ENCODE measurements around the gene PLA2G4A.
"Not testable (repeated sequence)": the region's sequence is repeated elsewhere in the genome, so short reads cannot be mapped to it uniquely, and the experiment has no call there.

The PLA2G4A gene

GRCh38 chr1:186875896-186876835 is 47.4 kb downstream of the PLA2G4A start:
- DNase-seq, result no peak

- no peak for DNase-seq
Observed at GRCh38 chr1:186878356-186878755, 49.6 kb downstream of the PLA2G4A start.

GRCh38 chr1:186880982-186881381 is 52.2 kb downstream of the PLA2G4A start:
- DNase-seq, result no peak

DNA sequence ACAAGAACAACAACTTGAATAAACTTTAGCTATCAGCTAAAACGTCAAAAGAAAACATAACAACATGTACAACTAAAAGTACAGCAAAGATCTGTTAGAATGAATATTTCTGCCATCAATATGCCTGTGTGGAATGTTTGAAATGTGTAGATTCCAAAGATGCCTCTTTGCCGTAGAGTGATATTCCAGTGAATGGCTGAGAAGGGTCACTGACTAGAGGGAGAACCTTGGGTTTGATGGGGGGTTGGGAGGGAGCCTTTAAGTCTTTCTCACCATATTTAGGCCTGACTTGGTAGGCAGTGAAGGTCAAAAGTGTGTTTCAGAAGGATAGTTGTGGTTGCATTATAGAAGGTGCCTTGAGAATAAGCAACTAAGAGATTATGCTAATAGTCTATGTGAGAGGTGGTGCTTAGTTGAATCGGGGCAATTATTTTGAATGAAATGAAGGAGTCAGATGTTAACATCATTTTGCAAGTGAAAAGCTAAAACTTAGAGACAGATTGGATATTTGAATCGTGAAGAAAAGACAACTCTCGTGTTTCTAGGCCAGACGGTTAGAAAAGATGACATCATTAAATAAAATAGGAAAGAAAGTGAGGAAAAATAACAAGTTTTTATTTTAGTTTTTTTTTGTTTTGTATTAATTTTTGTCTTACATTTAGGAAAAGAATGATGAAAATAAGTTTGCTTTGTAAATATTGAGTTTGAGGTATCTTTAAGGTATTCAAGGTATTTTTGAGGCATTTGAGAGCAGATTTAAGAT is 53.8 kb downstream of the PLA2G4A start:
- no peak for DNase-seq

GRCh38 chr1:186884251-186884650 is 55.5 kb downstream of the PLA2G4A start:
- DNase-seq, result no peak

DNA sequence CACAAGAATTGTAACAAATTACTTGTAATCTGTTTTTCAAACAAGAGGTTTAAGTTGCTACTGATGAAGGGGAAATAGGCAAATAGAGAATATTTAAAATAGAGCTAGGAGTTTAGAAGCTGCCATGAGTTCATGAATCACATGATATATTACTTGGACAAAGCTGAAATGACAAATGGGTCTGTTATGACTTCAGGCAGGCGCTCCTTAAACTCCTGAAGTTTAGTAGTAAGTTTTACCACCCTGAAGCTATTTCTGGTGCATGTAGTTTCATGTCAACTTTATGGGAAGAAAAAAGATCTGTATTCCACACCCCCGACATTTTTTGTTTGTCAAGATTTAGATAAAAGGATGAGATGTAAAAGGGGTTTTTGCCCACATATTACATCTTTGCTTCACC is 58.5 kb downstream of the PLA2G4A start:
- DNase-seq, result no peak

- DNase-seq, result no peak
Observed at GRCh38 chr1:186888367-186888766, 59.6 kb downstream of the PLA2G4A start.

- no peak for DNase-seq
Observed at GRCh38 chr1:186892936-186893335, 64.2 kb downstream of the PLA2G4A start.

DNA sequence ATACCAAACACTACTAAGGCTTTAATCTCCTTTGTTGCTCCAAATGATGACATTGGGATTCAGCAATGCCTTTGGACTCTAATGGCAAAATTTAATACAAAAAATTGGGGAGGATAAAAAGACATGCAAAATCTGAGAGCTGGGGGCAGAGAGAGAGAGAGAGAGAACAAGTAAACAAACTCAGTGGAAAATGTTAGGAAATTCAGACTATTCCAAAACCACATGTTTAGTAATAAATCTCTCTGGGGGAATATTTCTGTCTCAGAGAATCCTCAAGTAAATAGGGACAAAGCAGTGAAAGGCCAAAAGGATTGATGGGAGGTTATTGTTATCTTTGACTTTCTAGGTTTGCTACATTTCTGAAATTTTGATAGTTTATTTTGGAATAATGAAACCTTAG is 65.7 kb downstream of the PLA2G4A start:
- DNase-seq, result no peak

DNA sequence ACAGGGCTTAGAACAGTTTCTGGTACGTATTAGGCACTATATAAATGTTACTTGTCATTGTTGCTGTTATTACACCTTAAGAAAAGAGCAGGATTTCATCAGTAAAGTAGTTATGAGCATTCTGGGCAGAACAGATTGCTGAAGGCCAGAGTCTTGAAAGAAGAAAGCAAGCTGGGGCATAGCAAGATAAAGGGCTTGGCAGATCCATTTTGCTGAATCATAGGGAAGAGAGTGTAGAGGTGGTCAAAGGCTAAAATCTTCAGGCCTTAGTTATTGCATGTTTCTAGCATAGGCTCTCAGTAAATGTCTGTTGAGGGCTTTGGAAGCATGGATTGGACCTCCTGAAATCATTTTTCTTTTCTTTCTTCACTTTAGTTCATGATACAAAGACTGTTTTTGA is 67.5 kb downstream of the PLA2G4A start:
- DNase-seq, result no peak

GRCh38 chr1:186897008-186897407 is 68.3 kb downstream of the PLA2G4A start:
- DNase-seq, result no peak

- DNase-seq, result no peak
Observed at GRCh38 chr1:186899577-186899976, 70.8 kb downstream of the PLA2G4A start.

DNA sequence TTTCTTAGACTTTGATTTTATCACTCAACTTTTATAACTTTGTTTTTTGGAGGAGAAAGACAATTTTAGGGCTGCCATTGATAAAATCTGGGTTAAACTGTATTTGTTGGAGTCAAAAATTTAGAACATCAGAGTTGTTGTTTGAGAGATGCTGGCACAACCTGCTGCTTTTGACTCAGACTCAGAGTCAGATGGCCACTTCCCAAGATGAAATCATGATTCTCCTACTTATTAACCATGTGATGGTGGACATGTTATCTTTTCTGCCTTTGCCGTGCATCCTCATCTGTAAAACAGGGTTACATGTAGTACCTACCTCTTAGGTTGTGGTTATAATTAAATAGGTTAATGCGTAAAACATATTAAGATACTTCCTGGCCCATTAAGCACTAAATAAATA is 71.2 kb downstream of the PLA2G4A start:
- no peak for DNase-seq

GRCh38 chr1:186900539-186901237 is 71.9 kb downstream of the PLA2G4A start:
- DNase-seq, result no peak

DNA sequence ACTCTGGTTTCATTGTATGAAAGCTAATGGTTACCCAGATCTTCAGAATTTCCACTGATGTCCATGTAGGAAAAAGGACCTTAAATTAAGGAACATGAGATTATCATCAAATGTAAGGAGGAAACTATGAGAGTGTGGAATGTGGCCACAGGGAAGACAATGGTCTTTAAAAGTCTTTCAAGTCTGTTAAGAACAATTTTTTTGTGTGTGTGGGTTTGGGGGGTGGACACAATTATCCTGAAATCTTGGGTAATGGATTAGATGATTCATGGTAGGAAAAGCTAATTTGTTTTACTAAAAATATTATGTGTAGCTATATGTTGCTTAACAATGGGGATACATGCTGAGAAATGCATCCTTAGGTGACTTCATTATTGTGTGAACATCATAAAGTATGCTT is 72.9 kb downstream of the PLA2G4A start:
- no peak for DNase-seq

- no peak for DNase-seq
Observed at GRCh38 chr1:186903374-186904136, 74.8 kb downstream of the PLA2G4A start.

DNA sequence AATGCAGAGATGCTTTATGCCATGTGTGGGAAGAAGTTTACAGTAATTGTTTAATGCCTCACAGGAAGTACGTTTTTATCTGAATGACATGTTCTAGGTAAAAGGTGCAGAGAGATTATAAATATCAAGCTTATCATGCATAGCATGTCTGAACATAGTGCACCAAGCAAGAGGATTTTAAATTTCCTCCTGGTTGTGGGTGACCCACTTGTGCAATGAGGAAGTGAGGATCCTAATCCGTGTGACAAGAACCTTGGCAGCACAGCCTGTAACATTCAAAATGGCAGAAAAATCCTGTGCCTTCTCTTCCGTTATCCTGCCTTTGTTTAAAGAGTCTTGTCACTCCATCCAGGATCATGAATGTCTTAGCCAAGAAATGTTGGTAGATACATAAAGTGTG is 75.6 kb downstream of the PLA2G4A start:
- DNase-seq, result no peak

GRCh38 chr1:186905561-186905960 is 76.8 kb downstream of the PLA2G4A start:
- no peak for DNase-seq

GRCh38 chr1:186915555-186915954 is 86.8 kb downstream of the PLA2G4A start:
- DNase-seq, result no peak

DNA sequence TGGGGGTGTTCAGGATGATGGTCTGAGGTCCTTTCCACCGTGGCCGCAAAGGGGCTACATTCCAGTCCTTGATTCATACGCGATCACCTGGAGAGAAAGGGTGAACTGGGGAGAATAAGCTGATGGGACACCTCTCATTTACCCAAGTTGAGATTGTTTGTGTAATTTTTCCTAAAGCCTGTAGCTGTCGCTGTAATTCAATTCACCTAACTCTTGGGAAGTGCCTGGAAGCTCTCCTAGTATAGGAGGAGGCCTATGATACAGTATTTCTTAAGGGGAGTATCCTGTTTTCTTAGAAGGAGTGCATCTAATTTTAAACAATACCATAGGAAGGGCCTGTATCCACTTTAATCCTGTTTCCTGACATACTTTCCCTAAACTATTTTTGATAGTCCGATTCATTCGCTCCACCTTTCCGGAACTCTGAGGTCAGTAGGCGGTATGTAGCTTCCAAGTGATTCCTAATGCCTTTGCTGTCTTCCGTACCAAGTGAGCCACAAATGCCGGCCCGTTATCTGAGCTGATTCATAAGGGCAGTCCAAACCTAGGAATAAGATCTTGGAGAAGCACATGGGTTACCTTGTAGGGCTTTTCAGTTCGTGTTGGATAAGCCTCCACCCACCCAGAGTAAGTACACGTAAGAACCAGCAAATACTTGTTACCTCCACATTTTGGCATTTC is 88.5 kb downstream of the PLA2G4A start:
- DNase-seq, result not testable (repeated sequence)

DNA sequence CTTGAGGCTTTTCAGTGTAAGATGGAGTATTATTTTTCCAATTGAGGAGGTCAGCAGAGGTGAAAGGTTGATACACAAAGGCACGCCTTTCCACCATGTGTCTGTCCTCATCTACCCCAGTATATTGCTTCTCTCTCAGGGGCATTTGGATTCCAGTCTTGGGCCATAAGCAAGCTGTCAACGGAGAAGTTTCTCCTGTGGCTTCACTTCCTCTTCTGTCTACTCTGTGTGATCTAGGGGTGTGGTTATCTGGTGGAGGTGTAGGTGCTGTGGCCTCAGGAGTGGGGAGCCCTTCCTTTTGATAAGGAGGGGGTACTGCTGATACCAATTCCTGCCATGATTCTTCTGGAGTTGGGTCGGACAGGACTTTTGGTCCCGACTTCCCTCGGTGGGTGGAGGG is 92.6 kb downstream of the PLA2G4A start:
- DNase-seq, result not testable (repeated sequence)

DNA sequence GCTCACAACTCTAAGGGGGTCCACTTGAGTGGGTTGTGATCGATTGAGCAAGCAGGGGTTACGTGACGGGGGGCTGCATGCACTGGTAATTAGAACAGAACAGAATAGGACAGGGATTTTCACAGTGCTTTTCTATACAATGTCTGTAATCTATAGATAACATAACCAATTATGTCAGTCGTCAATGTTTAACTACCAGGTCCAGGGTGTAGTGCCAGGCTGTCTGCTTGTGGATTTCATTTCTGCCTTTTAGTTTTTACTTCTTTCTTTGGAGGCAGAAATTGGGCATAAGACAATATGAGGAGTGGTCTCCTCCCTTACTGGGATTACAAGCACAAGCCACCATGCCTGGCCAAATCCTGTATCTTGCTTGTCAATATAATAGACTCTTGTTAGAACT is 94.1 kb downstream of the PLA2G4A start:
- DNase-seq, result not testable (repeated sequence)

Data from stimulated activated CD8-positive, alpha-beta memory T cell treated with anti-CD3 and anti-CD28 coated beads, Interleukin-4, amount 100 ng/mL, for 48 hours (primary cell).